Measurements from ENCODE around the gene IFNAR1.

GRCh38 chr21:33397717-33398116, 72.9 kb downstream of the IFNAR1 start:
- TF ChIP-seq, protein P1, sequence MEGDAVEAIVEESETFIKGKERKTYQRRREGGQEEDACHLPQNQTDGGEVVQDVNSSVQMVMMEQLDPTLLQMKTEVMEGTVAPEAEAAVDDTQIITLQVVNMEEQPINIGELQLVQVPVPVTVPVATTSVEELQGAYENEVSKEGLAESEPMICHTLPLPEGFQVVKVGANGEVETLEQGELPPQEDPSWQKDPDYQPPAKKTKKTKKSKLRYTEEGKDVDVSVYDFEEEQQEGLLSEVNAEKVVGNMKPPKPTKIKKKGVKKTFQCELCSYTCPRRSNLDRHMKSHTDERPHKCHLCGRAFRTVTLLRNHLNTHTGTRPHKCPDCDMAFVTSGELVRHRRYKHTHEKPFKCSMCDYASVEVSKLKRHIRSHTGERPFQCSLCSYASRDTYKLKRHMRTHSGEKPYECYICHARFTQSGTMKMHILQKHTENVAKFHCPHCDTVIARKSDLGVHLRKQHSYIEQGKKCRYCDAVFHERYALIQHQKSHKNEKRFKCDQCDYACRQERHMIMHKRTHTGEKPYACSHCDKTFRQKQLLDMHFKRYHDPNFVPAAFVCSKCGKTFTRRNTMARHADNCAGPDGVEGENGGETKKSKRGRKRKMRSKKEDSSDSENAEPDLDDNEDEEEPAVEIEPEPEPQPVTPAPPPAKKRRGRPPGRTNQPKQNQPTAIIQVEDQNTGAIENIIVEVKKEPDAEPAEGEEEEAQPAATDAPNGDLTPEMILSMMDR (IDR thresholded peaks at IDR 0.05): no peak
- no peak for TF ChIP-seq EP300 (IDR thresholded peaks at IDR 0.05)
- TF ChIP-seq POLR2A (IDR thresholded peaks at IDR 0.05): no peak
